Activated T-helper 1 cell treated with Interleukin-2 at 50 U/mL for 16 hours (primary cell): Measurements from ENCODE around the gene CNIH3.
"Not testable (repeated sequence)": the region's sequence is repeated elsewhere in the genome, so short reads cannot be mapped to it uniquely, and the experiment has no call there.

Experiments used
- DNase-seq: peaks from one replicate; pipeline ENCODE4 v3.0.0-alpha.2; 2020; ENCODE audit warnings: low read depth

The CNIH3 gene

GRCh38 chr1:224615861-224616755, at the start of gene CNIH3:
Gene CNIH3 (plus strand): TSS chr1:224616317. CDS start chr1:224617175, 858 bp downstream.
- no peak for DNase-seq

- DNase-seq: not testable (repeated sequence)
Observed at GRCh38 chr1:224566492-224566891, 49.6 kb upstream of the CNIH3 start.

- DNase-seq: no peak
Observed at GRCh38 chr1:224569276-224569675, 46.8 kb upstream of the CNIH3 start.

- not testable (repeated sequence) for DNase-seq
Observed at GRCh38 chr1:224571975-224572374, 44.1 kb upstream of the CNIH3 start.

- no peak for DNase-seq
Observed at GRCh38 chr1:224579526-224579925, 36.6 kb upstream of the CNIH3 start.

- no peak for DNase-seq
Observed at GRCh38 chr1:224580006-224580405, 36.1 kb upstream of the CNIH3 start.

GRCh38 chr1:224582041-224582440, 34.1 kb upstream of the CNIH3 start:
- no peak for DNase-seq

- DNase-seq: no peak
Observed at GRCh38 chr1:224583774-224584173, 32.3 kb upstream of the CNIH3 start.

- DNase-seq: no peak
Observed at GRCh38 chr1:224585051-224585450, 31.1 kb upstream of the CNIH3 start.

GRCh38 chr1:224587051-224587450, 29.1 kb upstream of the CNIH3 start:
- DNase-seq: no peak

GRCh38 chr1:224588515-224588914, 27.6 kb upstream of the CNIH3 start:
- DNase-seq: no peak

GRCh38 chr1:224589006-224589405, 27.1 kb upstream of the CNIH3 start:
- DNase-seq: no peak

GRCh38 chr1:224591326-224591725, 24.8 kb upstream of the CNIH3 start:
- no peak for DNase-seq

GRCh38 chr1:224592636-224593582, 23.2 kb upstream of the CNIH3 start:
- no peak for DNase-seq

- no peak for DNase-seq
Observed at GRCh38 chr1:224594360-224594759, 21.8 kb upstream of the CNIH3 start.

- no peak for DNase-seq
Observed at GRCh38 chr1:224594851-224595250, 21.3 kb upstream of the CNIH3 start.

- no peak for DNase-seq
Observed at GRCh38 chr1:224605482-224606181, 10.5 kb upstream of the CNIH3 start.

- DNase-seq: no peak
Observed at GRCh38 chr1:224607188-224608148, 8.6 kb upstream of the CNIH3 start.

- no peak for DNase-seq
Observed at GRCh38 chr1:224609333-224609732, 6.8 kb upstream of the CNIH3 start.

- DNase-seq: no peak
Observed at GRCh38 chr1:224612246-224612645, 3.9 kb upstream of the CNIH3 start.

GRCh38 chr1:224613486-224613885, 2.6 kb upstream of the CNIH3 start:
- no peak for DNase-seq
